ENCODE data around the gene SPTBN4.

Gene SPTBN4

DNA sequence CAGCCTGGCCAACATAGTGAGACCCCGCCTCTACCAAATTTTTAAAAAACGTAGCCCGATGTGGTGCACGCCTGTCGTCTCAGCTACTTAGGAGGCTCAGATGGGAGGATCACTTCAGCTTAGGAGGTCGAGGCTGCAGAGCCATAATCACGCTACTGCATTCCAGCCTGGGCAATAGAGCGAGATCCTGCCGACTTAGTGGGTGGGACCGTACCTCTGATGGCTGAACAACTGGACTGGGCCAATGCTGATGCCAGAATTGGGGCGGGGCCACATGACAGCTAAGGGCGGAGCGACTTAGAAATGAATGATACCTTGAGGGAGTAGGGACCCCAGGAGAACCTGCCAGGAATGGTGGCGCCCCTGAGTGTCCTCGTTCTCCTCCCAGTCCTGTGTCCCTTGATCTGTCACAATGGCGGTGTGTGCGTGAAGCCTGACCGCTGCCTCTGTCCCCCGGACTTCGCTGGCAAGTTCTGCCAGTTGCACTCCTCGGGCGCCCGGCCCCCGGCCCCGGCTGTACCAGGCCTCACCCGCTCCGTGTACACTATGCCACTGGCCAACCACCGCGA is 137.9 kb downstream of the SPTBN4 start:
- no peak for DNase-seq (ENCODE audit: low read depth)
- in situ Hi-C loops (cut with HindIII; ENCODE audit: low sequenced_read_pairs) = no loop called here
- H3K4me3 ChIP-seq (ENCODE audit: low read depth, low read length) = peak overlapping the region; percentile 36
- TF ChIP-seq, protein P1, sequence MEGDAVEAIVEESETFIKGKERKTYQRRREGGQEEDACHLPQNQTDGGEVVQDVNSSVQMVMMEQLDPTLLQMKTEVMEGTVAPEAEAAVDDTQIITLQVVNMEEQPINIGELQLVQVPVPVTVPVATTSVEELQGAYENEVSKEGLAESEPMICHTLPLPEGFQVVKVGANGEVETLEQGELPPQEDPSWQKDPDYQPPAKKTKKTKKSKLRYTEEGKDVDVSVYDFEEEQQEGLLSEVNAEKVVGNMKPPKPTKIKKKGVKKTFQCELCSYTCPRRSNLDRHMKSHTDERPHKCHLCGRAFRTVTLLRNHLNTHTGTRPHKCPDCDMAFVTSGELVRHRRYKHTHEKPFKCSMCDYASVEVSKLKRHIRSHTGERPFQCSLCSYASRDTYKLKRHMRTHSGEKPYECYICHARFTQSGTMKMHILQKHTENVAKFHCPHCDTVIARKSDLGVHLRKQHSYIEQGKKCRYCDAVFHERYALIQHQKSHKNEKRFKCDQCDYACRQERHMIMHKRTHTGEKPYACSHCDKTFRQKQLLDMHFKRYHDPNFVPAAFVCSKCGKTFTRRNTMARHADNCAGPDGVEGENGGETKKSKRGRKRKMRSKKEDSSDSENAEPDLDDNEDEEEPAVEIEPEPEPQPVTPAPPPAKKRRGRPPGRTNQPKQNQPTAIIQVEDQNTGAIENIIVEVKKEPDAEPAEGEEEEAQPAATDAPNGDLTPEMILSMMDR (IDR thresholded peaks at IDR 0.05; ENCODE audit: low read depth, low read length, missing control alignments) = no peak

- in situ Hi-C loops (cut with HindIII; ENCODE audit: low sequenced_read_pairs) = no loop called here
- H3K4me3 ChIP-seq (ENCODE audit: low read depth, low read length) = peak overlapping the region; percentile 36
- TF ChIP-seq, protein P1 (IDR thresholded peaks at IDR 0.05; ENCODE audit: low read depth, low read length, missing control alignments) = peak; percentile 19
- no peak for DNase-seq (ENCODE audit: low read depth)
Observed at GRCh38 chr19:40605216-40605971, 138.6 kb downstream of the SPTBN4 start.

DNA sequence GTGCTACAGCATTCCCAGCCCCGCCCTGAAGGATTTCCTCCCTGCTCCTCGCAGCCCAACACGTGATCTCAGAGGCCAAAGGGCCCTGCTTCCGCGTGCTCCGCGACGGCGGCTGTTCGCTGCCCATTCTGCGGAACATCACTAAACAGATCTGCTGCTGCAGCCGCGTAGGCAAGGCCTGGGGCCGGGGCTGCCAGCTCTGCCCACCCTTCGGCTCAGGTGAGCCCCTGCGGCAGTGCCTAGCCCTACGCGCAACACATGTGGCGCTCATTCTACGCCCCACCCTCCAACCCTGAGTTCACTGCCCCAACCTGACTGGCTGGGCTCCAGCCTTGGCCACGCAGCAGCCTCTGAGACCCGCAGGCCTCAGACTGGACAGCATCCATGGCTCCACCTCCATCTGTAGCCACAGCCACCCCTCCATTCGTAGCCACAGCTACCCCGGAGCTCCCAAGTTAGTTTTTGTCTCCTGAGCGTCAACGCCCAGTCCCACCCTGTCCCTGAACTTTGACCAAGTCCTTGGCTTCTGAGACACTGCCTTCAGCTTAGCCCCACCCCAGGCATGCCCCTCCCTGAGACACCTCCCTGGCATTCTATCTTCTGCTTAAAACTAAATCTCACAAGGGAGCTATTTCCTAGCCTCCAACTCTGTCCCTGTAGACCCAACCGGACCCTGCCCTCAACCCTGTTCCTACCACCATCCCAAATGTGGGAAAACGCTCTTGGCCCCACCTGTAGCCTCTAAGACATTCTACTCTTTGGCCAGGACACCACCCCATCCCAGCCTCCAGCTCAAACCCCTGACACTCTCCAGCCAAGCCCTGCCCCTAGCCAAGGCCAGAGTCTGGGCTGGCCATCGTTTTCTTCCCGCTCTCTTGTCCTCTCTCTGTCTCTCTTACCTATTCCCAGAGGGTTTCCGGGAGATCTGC is 140.8 kb downstream of the SPTBN4 start:
- DNase-seq (ENCODE audit: low read depth) = no peak
- H3K4me3 ChIP-seq (ENCODE audit: low read depth, low read length) = no peak overlapping the region
- TF ChIP-seq, protein P1 (IDR thresholded peaks at IDR 0.05; ENCODE audit: low read depth, low read length, missing control alignments) = no peak
- in situ Hi-C loops (cut with HindIII; ENCODE audit: low sequenced_read_pairs) = no loop called here

DNA sequence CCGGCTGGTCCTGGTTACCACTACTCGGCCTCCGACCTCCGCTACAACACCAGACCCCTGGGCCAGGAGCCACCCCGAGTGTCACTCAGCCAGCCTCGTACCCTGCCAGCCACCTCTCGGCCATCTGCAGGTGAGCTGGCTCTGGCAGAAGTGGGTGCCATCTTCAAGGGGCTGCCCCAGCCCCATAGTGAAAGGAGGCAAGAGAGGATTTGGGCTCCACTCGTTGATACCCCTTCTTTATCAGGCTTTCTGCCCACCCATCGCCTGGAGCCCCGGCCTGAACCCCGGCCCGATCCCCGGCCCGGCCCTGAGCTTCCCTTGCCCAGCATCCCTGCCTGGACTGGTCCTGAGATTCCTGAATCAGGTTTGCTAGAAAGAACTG is 141.4 kb downstream of the SPTBN4 start:
- H3K4me3 ChIP-seq (ENCODE audit: low read depth, low read length) = no peak overlapping the region
- TF ChIP-seq, protein P1 (IDR thresholded peaks at IDR 0.05; ENCODE audit: low read depth, low read length, missing control alignments) = no peak
- in situ Hi-C loops (cut with HindIII; ENCODE audit: low sequenced_read_pairs) = no loop called here
- no peak for DNase-seq (ENCODE audit: low read depth)

- H3K4me3 ChIP-seq (ENCODE audit: low read depth, low read length) = no peak overlapping the region
- TF ChIP-seq, protein P1 (IDR thresholded peaks at IDR 0.05; ENCODE audit: low read depth, low read length, missing control alignments) = no peak
- DNase-seq (ENCODE audit: low read depth) = no peak
- in situ Hi-C loops (cut with HindIII; ENCODE audit: low sequenced_read_pairs) = no loop called here
Observed at GRCh38 chr19:40608957-40609356, 142.2 kb downstream of the SPTBN4 start.

Measured in astrocyte of the cerebellum (primary cell).